Activated CD4-positive, alpha-beta T cell treated with anti-CD3 and anti-CD28 coated beads for 4 hours (primary cell): ENCODE results near the gene NFKBIZ.

Experiments
- DNase-seq, 2 donors: peaks; one replicate each; pipeline ENCODE4 v3.0.0-alpha.2; 2020

Gene NFKBIZ

DNA sequence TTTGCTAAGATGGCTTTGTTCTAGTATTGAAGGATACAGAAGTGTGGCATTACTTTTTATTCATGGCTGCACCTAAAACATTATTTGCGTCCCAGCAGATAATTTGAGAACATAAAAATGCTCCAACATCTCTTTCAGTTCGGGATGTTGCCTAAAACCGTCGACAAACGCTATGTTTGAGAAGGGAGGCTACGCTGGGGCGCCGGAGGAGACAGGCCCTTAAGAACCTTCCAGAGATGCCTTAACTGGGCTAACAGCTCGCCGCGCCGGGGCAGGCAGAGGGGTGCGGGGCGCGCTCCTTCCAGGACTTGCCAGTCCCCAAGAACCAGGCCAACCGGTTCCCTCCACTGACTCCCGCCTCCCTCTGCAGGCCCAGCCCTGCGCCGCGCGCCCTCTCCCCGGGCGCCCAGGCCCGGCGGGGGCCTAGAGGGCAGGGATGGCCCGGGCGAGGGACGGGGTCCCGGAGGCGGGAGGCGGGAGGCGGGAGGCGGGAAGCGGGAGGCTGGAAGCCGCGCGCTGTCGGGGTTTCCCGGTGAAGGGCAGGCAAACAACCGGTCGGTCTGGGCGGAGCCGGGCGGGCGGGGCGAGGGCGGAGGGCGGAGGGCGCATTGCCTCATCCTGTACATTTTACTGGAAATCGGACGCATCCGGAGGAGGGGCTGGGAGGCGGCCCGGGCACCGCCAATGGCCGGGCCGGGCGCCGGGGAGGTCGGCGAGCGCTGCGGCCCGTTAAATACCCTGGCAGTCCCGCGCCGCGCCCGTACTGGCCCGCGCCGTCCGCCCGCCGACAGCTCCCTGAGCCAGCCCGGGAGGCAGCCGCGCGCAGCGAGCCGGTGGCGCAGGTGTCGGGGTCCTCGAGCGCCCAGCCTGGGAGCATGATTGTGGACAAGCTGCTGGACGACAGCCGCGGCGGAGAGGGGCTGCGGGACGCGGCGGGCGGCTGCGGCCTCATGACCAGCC lies at the start of gene NFKBIZ:
TSS of gene NFKBIZ (plus strand) at position 761 of the 960 bp plus-strand sequence. CDS start at position 876, 115 bp downstream.
- DNase-seq: peak; percentile 91 to 94

- no peak for DNase-seq
Measured at GRCh38 chr3:101801174-101801573, 48.1 kb upstream of the NFKBIZ start.

DNA sequence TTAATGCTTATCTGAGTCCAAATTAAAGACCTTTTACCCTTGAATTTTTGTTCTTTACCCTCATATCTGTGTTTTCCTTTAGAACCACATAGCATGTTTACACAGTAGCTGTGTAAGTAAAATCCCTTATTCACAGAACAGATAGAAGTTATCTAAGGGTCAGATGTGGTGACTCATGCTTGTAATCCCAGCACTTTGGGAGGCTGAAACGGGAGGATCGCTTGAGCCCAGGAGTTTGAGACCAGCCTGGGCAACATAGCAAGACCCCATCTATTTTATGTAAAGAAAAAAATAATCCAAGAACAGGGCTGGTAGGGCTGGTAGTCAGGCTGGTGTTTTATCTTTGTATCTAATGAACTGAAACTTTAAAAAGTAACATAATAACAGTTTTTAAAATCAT lies 47.1 kb upstream of the NFKBIZ start:
- DNase-seq: no peak

DNA sequence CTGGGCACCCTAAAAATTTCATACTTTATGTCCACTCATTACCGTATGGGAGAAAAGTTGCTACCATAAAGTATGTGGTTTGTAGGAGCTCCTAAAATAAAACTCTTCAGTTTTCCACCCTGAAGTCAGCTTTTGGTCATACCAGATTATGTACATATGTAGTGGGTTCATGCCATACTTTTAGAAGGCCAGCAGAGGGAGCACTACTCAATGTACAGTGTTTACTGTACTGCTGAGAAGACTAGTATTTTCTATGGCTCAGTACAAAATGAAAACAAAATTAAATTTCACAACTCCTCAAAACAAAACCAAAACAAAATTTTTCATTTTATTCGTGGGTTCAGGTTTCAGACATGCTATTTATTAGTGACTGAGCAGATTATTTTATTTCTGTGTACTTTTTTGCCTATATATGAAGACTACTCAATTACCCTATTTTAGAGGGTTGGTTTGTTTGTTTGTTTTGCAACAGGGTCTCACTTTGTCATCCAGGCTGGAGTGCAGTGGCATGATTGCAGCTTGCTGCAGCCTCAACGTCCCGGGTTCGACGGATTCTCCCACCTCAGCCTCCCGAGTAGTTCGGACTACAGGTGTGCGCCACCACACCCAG lies 46.0 kb upstream of the NFKBIZ start:
- peak; percentile 50 to 67 for DNase-seq

DNA sequence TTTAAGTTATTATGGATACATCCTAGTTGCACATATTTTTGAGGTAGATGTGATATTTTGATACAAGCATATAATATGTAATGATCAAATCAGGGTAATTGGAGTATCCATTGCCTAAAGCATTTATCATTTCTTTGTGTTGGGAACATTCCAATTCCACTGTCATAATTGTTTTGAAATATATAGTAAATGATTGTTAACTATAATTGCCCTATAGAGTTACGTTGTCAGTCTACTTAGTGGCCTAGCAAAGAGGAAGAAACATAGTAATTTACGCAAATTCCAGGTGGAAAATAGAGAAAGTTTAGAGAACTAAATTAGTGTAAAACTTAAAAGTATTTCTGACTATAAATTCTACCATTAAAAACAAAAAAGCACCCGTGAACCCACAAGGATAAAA lies 45.4 kb upstream of the NFKBIZ start:
- DNase-seq: no peak

GRCh38 chr3:101806491-101806890 lies 42.8 kb upstream of the NFKBIZ start:
- DNase-seq: no peak

GRCh38 chr3:101807888-101808287 lies 41.4 kb upstream of the NFKBIZ start:
- DNase-seq: no peak

- peak; percentile 25 to 59 for DNase-seq
Measured at GRCh38 chr3:101809178-101810021, 39.9 kb upstream of the NFKBIZ start.

DNA sequence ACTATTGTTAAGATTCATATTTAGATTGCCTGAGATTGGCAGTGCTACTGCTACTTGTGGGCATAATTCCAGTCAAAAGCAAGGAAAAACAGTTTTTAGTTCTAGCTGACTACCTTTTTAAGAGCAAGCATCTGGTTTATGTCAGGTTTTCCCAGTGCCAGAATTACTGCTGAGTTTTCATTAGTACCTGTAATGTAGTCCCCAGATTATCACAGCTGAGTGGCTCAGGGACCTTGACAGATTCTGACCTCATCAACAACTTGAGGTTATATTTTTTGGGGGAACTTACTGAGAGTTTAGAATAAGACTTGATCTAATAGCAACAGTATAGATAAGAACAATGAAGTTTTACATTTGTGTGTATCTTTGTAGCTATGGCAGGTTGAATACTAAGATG lies 39.3 kb upstream of the NFKBIZ start:
- no peak for DNase-seq

DNA sequence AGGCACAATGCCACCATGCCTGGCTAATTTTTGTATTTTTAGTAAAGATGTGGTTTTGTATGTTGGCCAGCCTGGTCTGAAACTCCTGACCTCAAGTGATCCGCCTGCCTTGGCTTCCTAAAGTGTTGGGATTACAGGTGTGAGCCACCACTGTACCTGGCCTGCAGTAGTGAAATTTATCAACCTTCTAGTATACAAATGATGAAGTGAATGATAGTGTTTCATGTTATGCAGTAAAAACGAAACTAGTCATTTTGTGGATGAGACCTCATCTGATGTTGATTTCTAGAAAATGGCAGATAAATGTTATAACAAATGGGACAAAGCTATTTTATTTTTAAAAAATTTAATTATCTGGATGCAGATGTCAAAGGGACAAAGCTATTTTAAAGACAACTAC lies 37.4 kb upstream of the NFKBIZ start:
- DNase-seq: no peak

DNA sequence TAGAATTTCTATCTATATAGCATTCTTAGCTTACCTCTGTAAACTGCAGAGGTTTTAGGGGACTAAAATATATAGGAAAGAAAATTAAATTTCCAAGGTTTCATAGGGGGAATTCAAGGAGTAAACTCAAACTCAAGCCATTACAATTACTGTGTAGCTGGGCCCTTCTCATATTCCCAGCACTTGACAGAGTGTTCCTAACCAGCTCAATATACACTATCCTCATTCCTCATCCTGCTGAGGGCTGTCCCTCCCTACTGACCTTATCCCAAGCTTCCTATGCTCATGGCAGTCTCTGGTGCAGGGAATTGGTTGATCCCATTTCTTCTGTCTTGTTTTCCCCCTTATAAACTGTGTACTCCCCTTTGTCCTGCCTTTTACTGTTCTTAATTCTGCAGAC lies 36.4 kb upstream of the NFKBIZ start:
- no peak for DNase-seq

DNA sequence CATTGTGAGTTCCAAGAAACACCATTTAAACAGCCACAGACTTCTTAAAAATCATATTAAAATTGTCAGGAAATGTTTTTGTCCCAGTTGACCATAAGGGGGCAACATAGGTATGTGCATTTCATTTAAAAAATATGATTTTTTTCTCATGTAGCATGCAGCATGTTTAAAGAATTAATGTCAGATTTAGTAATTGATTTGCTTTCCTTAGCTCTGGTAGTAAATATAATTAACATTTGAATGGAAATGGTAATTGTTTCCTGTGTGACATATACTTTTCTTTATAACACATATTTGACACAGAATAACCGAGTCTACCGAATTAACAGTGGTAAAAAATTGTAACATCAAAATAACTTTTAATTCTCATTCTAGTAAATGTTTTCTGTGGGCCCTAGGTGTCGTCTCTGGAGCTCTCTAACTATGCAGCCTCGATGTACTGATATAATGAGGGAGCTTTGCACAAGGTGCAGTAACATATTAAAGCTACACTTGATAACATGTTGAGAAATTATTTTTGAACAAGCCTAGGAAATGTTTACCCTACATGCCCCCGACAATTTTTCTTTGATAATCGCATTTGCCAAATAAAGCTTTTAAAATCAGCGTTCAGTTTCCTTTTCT lies 35.4 kb upstream of the NFKBIZ start:
- DNase-seq: no peak

DNA sequence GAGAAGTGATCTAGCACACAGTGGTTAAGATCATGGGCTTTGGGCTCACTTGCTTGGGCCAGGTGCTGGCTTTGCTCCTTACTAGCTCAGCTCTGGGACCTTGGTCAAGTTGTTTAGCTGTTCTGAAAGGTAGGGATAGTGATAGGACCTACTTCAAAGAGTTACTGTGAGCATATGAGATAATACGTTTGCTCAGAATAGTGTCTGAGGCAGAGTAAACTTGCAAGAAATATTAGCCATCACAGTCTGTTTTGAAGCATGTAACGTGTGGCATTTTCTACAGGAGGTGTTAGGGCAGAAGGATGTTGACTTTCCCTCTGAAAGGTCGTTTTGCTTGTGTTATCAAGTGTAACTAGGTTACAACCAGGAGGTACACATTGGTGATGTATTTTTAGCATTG lies 34.5 kb upstream of the NFKBIZ start:
- no peak for DNase-seq

- no peak for DNase-seq
Measured at GRCh38 chr3:101816215-101817149, 32.8 kb upstream of the NFKBIZ start.

DNA sequence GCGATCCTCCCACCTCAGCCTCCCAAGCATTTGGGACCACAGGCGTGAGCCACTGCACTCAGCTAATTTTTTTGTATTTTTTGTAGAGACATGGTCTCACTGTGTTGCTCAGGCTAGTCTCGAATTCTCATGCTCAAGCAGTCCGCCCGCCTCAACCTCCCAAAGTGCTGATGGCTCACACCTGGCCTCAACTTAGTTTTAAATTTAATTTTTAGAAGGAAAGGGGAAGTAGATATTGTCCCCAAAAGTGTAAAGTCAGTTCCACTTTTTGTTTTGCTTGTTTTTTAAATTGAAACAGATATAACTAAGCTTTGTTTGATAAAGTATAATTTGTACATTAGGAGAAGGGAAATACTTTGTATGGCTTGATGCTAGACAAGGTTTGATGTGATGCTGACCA lies 31.3 kb upstream of the NFKBIZ start:
- no peak for DNase-seq

DNA sequence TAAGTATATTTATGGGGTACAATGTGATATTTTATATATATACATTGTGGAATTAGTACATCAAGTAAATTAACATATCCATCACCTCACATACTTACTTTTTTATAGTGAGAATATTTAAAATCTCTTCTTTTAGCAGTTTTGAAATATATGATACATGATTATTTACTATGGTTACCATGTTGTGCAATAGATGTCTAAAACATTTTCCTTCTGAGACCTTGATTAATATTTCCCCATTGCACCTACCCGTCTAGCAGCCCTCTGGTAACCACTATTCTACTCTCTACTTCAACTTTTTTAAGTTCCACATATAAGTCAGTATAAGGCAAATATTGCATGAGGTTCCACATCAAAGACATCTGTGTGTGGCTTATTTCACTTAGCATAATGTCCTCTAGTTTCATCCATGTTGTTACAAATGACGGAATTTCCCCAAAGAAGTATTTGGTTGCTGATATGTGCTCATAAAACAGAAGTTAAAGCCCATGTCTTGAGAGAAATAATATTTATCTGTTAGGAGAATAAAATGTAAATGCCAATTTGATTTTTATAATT lies 29.6 kb upstream of the NFKBIZ start:
- DNase-seq: no peak

DNA sequence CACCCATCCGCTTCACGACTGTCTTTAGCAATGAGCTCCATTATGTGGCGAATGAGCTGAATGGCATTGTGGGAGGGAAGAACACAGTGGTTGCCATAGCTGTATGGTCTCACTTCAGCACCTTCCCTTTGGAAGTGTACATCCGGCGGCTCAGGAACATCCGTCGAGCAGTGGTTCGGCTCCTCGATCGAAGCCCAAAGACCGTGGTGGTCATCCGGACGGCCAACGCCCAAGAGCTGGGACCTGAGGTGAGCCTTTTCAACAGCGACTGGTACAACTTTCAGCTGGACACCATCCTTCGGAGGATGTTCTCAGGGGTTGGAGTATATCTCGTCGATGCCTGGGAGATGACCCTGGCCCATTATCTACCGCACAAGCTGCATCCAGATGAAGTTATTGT lies 27.8 kb upstream of the NFKBIZ start:
- no peak for DNase-seq

GRCh38 chr3:101823525-101823924 lies 25.8 kb upstream of the NFKBIZ start:
- DNase-seq: no peak

DNA sequence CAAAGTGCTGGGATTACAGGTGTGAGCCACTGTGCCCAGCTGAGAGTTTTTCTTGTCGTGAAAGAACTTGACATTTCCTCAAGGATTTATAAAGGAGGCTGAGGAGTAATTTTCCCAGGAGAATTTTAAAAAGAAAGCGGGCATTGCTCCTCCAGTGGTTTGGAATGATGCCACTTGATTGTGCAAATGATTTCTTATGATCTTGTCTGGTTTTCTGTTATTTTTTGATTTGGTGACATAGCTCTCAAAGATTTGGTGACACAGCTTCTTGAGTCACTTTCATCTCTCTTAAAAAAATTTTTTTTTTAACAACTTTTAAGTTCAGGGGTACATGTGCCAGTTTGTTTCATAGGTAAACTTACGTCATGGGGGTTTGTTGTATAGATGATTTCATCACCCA lies 24.6 kb upstream of the NFKBIZ start:
- no peak for DNase-seq

DNA sequence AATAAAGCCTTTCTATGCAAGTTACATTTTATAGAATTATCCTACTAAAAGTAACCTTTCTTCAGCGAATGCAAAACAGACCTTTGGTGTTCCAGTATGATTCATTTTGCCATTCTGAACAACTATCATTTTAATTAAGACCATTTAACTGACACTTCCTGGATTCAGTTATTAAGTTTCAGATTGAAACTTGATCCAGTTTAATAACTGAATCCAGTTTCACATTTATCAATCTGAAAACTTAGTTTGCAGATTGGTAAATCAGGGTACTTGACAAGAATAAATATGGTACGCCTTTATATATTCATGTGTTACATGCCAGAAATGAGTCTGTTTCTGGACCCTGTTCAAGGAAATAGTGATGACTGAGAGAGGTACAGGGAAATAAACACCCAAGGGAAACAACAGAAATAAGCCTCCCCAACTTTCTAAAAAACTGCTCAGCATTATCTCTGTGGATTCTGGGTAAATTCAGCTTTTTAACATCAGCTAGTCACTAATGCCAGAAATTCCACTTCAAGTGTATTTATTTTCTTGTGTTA lies 23.3 kb upstream of the NFKBIZ start:
- no peak for DNase-seq
